Retina (tissue), 1 donor: ENCODE measurements around the gene LRFN3.
"Not testable (repeated sequence)": the region's sequence is repeated elsewhere in the genome, so short reads cannot be mapped to it uniquely, and the experiment has no call there.

ENCODE experiments used
- DNase-seq: peaks from one replicate; pipeline ENCODE4 v3.0.0-alpha.2; 2016

LRFN3 gene

DNA sequence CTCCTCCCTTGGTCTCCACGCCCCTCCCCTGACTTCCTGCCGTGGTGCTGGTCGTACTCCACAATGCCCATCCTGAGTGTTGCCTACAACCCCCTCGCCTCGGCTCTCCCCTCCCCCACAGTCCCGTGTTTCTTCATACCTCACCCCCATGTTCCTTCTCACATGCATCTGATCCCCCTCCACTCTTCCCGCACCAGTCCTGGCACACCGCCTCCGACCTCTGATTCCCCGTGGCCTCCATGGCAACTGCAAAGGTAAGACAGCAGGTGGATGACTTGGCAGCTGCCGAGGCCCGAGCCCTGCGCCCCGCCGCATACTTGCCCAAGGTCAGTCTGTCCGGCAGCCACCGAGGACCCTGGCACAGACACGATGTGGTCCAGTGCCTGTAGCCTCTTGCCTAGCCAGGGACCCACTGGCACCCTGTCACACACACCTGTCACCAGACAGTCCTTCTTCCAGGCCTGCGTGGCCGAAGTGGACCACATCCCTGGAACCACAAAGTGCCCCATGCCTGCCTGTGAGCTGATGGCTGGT is 42.7 kb downstream of the LRFN3 start:
- DNase-seq, result no peak

DNA sequence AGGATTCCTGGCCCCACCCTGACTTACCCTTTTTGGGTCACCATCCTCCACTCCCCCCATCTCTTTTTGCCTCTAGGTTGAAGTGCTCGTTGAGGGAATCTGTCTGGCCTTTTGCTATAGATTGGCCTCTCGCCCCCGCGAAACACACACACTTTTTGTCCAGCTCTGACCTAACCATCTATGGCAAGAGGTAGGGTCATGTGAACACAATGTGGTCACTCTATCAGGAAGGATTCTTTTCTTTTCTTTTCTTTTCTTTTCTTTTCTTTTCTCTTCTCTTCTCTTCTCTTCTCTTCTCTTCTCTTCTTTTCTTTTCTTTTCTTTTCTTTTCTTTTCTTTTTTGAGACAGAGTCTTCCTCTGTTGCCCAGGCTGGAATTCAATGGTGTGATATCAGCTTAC is 44.8 kb downstream of the LRFN3 start:
- DNase-seq, result not testable (repeated sequence)

DNA sequence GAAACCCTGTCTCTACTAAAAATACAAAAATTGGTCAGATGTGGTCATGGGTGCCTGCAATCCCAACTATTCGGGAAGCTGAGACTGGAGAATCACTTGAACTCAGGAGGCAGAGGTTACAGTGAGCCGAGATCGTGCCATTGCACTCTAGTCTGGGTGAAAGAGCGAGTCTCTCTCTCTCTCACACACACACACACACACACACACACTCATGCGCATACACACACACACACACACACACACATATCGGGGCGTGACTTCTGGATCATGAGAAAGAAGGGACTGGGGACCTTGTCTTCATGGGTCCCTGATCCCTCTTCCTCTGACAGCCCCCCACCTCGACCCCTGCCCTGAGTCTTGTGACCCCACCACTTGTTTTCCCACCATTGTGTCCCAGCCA is 47.0 kb downstream of the LRFN3 start:
- DNase-seq, result no peak

DNA sequence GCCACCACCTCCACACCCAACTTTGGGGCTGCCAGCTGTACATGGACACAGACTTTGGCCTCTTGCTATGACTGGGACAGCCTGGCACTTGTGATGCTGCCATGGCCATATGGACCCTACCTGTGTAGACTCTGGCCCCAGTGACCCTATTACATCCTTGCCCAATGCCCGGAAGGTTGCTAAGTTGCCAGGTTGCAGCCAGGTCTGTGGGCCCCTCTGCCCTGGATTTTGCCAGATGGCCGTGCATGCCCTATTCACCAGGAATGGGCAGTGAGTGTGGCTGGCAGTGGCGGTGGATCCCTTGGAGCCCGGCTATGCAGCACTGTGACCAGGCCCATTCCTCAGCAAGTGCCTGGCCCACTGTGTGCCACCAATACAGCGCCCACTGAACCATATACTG is 49.9 kb downstream of the LRFN3 start:
- no peak for DNase-seq

DNA sequence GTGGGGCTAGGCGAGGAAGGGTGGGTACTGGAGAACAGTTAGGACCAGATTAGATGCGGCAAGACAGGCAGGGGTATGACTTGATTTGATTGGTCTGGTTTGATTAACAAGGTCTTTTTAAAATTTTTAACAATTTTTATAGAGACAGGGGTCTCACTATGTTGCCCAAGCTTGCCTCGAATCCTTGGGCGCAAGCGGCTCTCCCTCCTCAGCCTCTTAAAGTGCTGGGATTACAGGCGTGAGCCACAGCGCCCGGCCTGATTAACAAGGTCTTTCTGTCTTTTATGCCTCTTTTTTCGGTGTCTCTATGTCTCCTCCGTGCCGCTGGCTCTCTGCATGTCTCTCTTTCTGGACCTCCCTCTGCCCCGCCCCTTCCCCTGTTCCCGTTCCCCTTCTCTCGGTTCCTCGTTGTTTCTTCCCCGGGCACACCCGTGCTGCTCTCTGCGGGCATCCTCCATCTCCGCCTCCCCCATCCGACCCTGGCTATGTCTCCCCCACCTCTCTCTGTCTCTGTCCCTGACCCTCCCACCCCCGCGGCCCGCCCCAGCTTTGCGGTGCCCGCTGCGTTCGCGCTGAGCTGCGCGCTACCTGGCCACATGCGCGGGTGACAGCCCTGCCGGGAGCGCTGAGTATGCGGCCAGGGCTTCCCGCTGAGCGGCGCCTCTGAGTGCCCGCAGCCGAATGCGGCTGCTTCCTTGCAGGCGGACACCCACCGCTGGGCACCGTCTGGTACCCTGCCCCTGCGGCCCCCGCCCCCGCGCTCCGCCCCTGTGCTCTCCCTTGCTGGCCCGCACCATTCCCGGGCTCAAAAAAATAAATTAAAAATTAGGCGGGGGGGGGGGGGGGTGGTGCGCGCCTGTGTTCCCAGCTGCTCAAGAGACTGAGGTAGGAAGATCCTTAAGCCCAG is 50.7 kb downstream of the LRFN3 start:
- peak; percentile 40 for DNase-seq

DNA sequence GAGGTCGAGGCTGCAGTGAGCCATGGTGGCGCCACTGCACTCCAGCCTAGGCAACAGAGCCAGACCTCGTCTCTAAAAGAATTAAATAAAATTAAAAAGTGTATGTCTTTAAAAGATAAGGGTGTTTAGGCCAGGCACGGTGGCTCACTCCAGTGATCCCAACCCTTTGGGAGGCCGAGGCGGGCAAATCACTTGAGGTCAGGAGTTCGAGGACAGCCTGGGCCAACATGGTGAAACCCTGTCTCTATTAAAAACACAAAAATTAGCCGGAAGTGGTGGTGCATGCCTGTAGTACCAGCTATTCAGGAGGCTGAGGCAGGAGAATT is 51.4 kb downstream of the LRFN3 start:
- DNase-seq, result peak; percentile 44

DNA sequence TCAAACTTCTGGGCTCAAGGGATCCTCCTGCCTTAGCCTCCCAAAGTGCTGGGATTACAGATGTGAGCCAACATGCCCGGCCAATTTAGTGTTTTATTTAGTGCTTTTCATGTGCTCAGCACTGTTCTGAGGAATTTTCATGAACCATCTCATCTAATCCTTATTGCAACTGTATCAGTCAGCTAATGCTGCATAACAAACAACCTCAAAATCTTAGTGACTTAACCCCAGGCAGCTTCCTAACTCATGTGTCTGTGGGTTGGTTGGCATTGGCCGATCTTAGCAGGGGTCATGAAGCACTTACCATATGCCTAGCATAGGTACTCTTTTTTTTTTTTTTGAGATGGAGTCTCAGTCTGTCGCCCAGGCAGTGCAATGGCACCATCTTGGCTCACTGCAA is 52.6 kb downstream of the LRFN3 start:
- no peak for DNase-seq

DNA sequence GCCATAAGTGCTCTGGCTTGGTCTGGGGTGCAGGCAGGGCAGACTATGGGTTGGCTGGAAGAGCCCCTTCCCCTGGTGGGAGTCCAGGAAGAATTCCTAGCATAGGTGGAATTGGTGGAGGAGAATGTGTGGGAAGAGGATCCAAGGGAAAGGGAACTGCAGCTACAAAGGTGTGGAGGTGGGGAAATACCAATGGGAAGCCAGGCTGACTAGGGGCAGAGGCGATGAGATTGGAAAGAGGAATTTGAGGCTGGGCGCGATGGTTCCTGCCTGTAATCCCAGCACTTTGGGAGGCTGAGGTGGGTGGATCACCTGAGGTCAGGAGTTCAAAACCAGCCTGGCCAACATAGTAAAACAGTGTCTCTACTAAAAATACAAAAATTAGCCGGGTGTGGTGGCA is 54.0 kb downstream of the LRFN3 start:
- DNase-seq, result no peak

DNA sequence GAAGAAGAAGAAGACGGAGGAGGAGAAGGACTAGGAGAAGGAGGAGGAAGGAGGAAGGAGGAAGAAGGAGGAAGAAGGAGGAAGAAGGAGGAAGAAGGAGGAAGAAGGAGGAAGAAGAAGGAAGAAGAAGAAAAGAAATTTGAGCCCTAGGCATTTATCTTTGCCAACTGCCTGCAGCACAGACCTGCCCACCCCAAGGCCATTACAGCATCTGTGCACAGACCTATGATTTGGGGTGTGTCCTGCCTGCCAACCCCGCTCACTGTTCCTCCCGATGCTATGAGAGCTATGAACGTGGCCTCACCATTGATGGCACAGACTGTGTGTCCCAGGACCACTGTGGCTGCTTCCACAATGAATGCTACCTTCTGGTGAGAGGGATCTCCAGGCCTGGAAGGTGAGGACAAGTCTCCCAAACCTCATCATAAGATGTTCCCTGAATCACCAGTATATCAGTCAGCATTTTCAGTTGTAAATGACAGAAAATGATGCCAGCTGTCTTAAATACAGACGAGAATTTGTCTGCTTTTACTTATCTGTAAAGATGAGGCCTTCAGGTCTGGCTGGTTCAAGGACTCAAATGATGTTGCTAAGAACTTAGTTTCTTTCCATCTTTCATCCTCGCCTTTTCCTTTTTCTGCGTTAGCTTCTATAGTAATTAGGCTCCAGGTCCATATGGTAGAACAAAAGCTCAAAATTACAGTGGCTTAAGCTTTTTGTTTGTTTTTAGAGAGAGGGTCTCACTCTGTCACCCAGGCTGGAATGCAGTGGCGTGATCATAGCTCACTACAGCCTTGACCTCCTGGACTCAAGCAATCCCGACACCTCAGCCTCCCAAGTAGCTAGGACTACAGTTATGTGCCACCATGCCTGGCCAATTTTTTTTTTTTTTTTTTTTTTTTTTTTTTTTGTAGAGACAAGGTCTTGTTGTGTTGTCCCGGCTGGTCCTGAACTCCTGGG is 54.9 kb downstream of the LRFN3 start:
- DNase-seq, result no peak

DNA sequence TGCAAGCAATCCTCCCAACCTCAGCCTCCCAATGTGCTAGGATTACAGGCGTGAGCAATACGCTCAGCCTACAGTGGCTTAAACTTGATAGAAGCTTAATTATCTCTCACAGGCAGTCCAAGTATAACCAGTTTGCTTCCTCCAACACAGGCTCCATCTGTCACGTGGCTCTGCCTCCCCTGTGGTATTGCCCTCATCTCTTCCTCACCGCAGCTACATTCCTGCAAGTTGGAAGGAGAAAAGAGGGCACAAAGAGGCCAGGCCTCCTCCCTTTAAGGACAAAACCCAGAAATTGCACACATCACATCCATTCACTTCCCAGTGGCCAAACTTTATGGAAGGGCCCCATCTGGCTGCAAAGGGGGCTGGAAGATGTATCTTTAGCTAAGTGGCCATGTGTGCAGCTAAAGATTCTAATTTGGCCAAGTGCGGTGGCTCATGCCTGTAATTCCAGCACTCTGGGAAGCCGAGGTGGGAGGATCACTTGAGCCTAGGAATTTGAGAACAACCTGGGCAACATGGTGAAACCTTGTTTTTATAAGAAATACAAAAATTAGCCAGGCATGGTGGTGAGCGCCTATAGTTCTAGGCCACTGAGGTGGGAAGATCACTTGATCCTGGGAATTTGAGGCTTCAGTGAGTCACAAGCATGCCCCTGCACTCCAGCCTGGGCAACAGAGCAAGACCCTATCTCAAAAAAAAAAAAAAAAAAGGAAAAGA is 55.7 kb downstream of the LRFN3 start:
- DNase-seq, result no peak

DNA sequence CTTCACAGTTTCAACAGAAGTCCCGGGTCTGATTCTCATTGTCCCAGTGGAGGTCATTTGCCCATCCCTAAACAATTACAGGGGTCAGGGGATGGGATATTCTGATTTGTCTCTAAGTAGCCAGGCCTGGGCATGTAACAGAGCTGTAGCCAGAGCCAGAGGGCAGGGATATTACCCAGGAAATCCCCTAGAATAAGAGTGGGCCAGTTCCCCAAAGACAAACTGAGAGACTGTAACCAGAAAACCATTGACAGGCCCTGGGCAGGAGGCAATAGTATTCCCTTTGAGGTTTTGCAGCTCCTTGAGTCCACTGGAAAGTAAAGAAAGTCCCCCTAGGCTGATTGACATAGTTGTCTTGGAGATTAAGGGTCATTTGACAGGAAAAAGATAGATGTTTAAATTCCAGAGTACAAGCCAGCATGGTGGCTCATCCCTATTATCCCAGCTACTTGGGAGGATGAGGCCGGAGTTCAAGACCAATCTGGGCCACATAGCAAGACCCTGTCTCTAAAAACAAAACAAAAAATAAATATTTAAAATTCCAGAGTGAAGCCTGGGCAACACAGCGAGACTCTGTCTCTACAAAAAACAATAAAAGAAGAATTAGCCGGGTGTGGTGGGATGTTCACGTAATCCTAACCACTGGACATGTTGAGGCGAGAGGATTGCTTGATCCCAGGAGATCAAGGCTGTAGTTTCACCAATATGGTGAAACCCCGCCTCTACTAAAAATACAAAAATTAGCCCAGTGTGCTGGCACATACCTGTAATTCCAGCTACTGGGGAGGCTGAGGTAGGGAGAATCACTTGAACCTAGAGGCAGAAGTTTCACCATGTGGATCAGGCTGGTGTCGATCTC is 57.0 kb downstream of the LRFN3 start:
- no peak for DNase-seq

DNA sequence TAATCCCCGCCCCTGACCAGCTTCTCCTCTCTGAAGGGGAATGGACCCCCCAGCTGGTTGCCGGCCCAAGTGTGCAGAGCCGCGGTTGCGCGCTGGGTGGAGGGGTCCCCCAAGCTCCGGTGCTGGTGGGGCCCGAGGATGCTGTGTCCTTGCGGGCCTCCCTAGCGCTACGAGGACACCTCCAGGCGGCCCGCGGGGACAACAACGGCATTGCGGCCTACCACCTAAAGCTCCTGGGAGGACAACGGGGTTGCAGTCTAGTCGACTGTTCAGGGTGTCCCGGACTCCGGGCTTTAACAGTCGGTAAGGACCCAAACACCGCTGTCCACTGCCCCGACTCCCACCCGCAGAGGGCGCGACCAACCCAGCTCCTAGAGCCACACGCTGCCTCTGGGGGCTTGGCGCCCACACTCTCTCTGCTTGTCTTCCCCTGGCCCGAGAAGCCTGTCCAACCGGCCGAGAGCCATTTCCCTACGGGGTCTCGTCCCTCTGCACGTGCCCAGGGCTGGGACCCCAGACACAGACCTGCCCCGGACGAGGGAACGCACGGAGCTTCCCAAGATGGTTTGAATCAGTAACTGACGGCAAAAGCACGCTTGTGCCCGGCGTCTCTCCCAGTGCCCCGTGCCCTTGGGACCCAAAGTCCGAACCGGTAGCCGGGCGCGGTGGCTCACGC is 57.9 kb downstream of the LRFN3 start:
- peak; percentile 59 for DNase-seq
